GM12878 (cell line): Measurements from ENCODE around the gene MYOM1. TPM values are rescaled to one million over a fixed set of nuclear protein-coding genes. Genes with fewer than 3 reads are reported as not detected.

Experiments
- ATAC-seq: fragments of 200-7000 bp; cut with Tn5 transposase; 3 replicates; pipeline ENCODE4 v1.9.1; 2020; ENCODE audit warnings: mild to moderate bottlenecking, moderate library complexity
- BruUV-seq: library from RNA; stranded (reverse); fragments of 400-500 nt; replicated peaks from 2 replicates; lab custom pipeline; 2021; lab: Mats Ljungman, UMichigan
- CTCF ChIA-PET: fragments of 300-600 bp; sonication (Branson Sonifier 250); formaldehyde crosslinking; extraction: SDS; loops from one replicate; lab custom pipeline; 2021; ENCODE audit warnings: inconsistent platforms; lab: Yijun Ruan, JAX
- POLR2A ChIA-PET: fragments of 350-600 bp; formaldehyde crosslinking; extraction: SDS; loops from one replicate; lab custom pipeline; 2021; ENCODE audit warnings: inconsistent platforms; lab: Charles Lee
- RAD21 ChIA-PET: fragments of 300-600 bp; sonication (Branson Sonifier 250); formaldehyde crosslinking; loops from one replicate; lab custom pipeline; 2023; ENCODE audit warnings: antibody characterized with exemption; ENCODE audit not compliant: unreplicated experiment; lab: Charles Lee
- SMC1A ChIA-PET: fragments of 300-600 bp; sonication (Branson Sonifier 250); formaldehyde crosslinking; loops from one replicate; lab custom pipeline; 2023; ENCODE audit not compliant: unreplicated experiment, uncharacterized antibody; lab: Charles Lee
- DNase-seq: peaks from one replicate; pipeline ENCODE4 v3.0.0-alpha.2; 2011; ENCODE audit warnings: low read depth, low spot score
- FAIRE-seq: peaks from 3 replicates; lab custom pipeline; 2011; peaks lifted over from hg19 to GRCh38; lab: Jason Lieb, UNC
- H2AFZ ChIP-seq: 2 replicates; pipeline ENCODE4 v1.6.0; 2011; ENCODE audit warnings: low read depth, low read length, control low read depth; ENCODE audit not compliant: control insufficient read depth
- H3K27ac ChIP-seq: 2 replicates; pipeline ENCODE4 v1.5.1; 2011; ENCODE audit warnings: control low read depth; ENCODE audit not compliant: control insufficient read depth, insufficient read depth
- H3K27me3 ChIP-seq, 2 experiments: replicated peaks in 1 of 2; 2 replicates each; pipeline versions ENCODE4 v1.6.0 to v1.6.1; 2011; ENCODE audit warnings: low read length in 1 of 2; ENCODE audit not compliant: control insufficient read depth in 2 of 2, insufficient read depth in 2 of 2
- H3K36me3 ChIP-seq, 2 experiments: 2 replicates each; pipeline ENCODE4 v1.5.1; 2011; ENCODE audit warnings: low read length in 1 of 2; ENCODE audit not compliant: control insufficient read depth in 2 of 2, insufficient read depth in 2 of 2
- H3K4me1 ChIP-seq: 2 replicates; pipeline ENCODE4 v1.6.1; 2011; ENCODE audit warnings: mild to moderate bottlenecking, low read length, moderate library complexity, mixed read lengths; ENCODE audit not compliant: control insufficient read depth, insufficient read depth
- H3K4me2 ChIP-seq: 2 replicates; pipeline ENCODE4 v1.6.0; 2011; ENCODE audit warnings: control low read depth; ENCODE audit not compliant: control insufficient read depth, insufficient read depth
- H3K4me3 ChIP-seq: fragments of 200-600 bp; sonication (generic); 2 replicates; pipeline ENCODE4 v1.5.1; 2016
- H3K79me2 ChIP-seq: 2 replicates; pipeline ENCODE4 v1.6.0; 2011; ENCODE audit warnings: low read length; ENCODE audit not compliant: control insufficient read depth, insufficient read depth
- H3K9ac ChIP-seq: 2 replicates; pipeline ENCODE4 v1.8.0; 2011; ENCODE audit warnings: low read length, control low read depth, mixed read lengths; ENCODE audit not compliant: control insufficient read depth, insufficient read depth
- H3K9me3 ChIP-seq: replicated peaks from 3 replicates; pipeline ENCODE4 v1.5.1; 2011; ENCODE audit warnings: mild to moderate bottlenecking, low read length; ENCODE audit not compliant: control insufficient read depth, insufficient read depth
- H4K20me1 ChIP-seq: 2 replicates; pipeline ENCODE4 v1.6.0; 2011; ENCODE audit not compliant: control insufficient read depth, insufficient read depth
- BACH1 ChIP-seq: fragments of 450-650 bp; IDR thresholded peaks from 2 replicates; pipeline ENCODE4 v1.6.1; 2017; ENCODE audit warnings: mild to moderate bottlenecking, borderline replicate concordance
- CBX3 ChIP-seq: fragments of 200-600 bp; sonication (generic); IDR thresholded peaks from 2 replicates; pipeline ENCODE4 v1.6.1; 2016; ENCODE audit warnings: low read depth, borderline replicate concordance
- SMC3 ChIP-seq: IDR thresholded peaks from 2 replicates; pipeline ENCODE4 v1.6.1; 2011; ENCODE audit warnings: low read length, improper control_type of control experiment, borderline replicate concordance
- SP1 ChIP-seq: IDR thresholded peaks from one replicate; pipeline ENCODE4 v1.6.1; 2011; ENCODE audit warnings: low read depth, low read length
- TAF1 ChIP-seq: IDR thresholded peaks from 2 replicates; pipeline ENCODE4 v1.6.1; 2011; ENCODE audit warnings: mild to moderate bottlenecking, low read depth, low read length, borderline replicate concordance
- WGBS: methylation state at CpG from one replicate; pipeline ENCODE4 v1.1.6; 2016; ENCODE audit warnings: low lambda C conversion rate; ENCODE audit not compliant: insufficient replicate concordance, insufficient coverage; ENCODE audit errors: missing lambda C conversion rate; 5-methylcytosine and 5-hydroxymethylcytosine counted together
- in situ Hi-C: fragments of 300-500 bp; cut with MboI; formaldehyde crosslinking; loops from 9 replicates; pipeline ENCODE4 v1.14.3; 2018; ENCODE audit warnings: mixed read lengths
- intact Hi-C: fragments of 100-400 bp; cut with micrococcal nuclease; formaldehyde crosslinking; loops from one replicate; pipeline ENCODE4 v1.14.2; 2022; ENCODE audit not compliant: unreplicated experiment
- polyA plus RNA-seq, 11 experiments: library from polyadenylated mRNA; depleted of rRNA in 4 of 11; unstranded in 6 of 11; stranded (reverse) in 5 of 11; fragments of >200 nt; fragmentation: Nextera tagmentation in 4 of 11; fragmentation: Illumina TruSeq in 1 of 11; extraction: Ambion mirVana in 4 of 11; extraction: Trizol in 1 of 11; gene quantifications; 1 replicate in 1 of 11; 2 replicates in 10 of 11; pipeline versions ENCODE4 v1.2.1 to v1.2.3, GENCODE V29; 2011 to 2016; ENCODE audit warnings: inconsistent platforms in 2 of 11, missing spikeins in 2 of 11, low read depth in 1 of 11
- total RNA-seq, 4 experiments: library from RNA; depleted of rRNA in 3 of 4; stranded (reverse); fragments of >200 nt in 3 of 4; fragmentation: Illumina TruSeq in 1 of 4; extraction: Trizol in 1 of 4; gene quantifications; 2 replicates each; pipeline versions ENCODE4 v1.2.1 to v1.2.3, GENCODE V29; 2013 to 2021
- TF ChIP-seq, protein P1 (sequence below): fragments of 450-650 bp; formaldehyde crosslinking; IDR thresholded peaks from 2 replicates; pipeline ENCODE4 v1.4.0; 2022; ENCODE audit warnings: mild to moderate bottlenecking, moderate library complexity
- TF ChIP-seq, protein P2 (sequence below): fragments of 450-650 bp; IDR thresholded peaks from 2 replicates; pipeline ENCODE4 v1.6.1; 2017; ENCODE audit warnings: mild to moderate bottlenecking, low read depth, inconsistent platforms; ENCODE audit not compliant: poor library complexity, severe bottlenecking
- TF ChIP-seq, protein P3 (sequence below): fragments of 450-650 bp; formaldehyde crosslinking; IDR thresholded peaks from 2 replicates; pipeline ENCODE4 v1.4.0; 2020; ENCODE audit warnings: mild to moderate bottlenecking, moderate library complexity
- TF ChIP-seq, protein P4 (sequence below): fragments of 450-650 bp; IDR thresholded peaks from 2 replicates; pipeline ENCODE4 v1.6.1; 2014; ENCODE audit warnings: mild to moderate bottlenecking
- TF ChIP-seq, protein P5 (sequence below): IDR thresholded peaks from 2 replicates; pipeline ENCODE4 v1.6.1; 2011; ENCODE audit warnings: borderline replicate concordance, low read depth, mild to moderate bottlenecking, moderate library complexity, low read length; ENCODE audit not compliant: insufficient read depth, poor library complexity, severe bottlenecking

The MYOM1 gene
- total and polyA plus RNA-seq, 10 of the 15 experiments (the other 5 are each of a cell fraction or from before 2014, with no cell fraction given) = 0.06 to 1.0 (median 0.57) TPM

DNA sequence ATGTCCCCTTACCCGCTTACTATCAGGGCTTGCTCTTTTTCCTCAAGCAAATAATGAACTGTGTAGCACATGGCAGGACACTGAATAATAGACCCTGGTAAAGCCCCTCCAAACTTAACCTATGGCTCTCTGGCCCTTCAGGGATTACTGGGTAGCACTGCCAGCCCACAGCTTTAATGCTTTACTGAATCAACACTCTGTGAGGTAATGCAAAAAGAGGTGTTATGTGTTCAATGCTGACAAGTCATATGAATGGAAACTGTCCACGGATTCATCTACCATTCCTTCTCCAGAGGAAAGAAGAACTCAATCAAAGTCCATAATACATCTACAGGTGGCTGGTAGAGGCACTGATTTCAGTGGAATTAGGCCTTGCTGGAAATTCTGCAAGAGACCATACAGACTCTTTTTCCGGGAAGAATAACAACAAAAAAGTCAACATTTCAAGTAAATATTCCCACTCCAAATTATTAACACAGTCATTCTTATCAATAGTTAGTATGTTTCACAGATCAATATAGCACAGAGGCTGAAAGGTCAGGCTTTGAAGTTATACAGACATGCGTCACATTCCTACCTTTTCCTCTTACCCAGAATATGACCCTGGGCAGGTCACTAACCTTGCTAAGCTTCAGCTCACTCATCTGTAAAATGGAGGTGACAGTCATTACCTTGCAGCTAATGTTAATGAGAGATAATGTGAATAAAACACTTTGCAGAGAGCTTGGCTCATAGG, 13.8 kb upstream of the MYOM1 start:
- intact Hi-C loops = no loop called here
- H3K27ac ChIP-seq = no peak overlapping the region
- H3K9me3 ChIP-seq = no peaks in the 10 kb centered on the region; the same call in 2 of the 3 replicates
- no peak overlapping the region for H3K4me3 ChIP-seq
- SMC1A ChIA-PET = interaction anchor here (0.7 to 1.6 kb wide), 7 partner anchors 10 to 105 kb away, joined by 3 to 7 read pairs (median 3); no protein-coding TSS in a partner anchor
- H3K79me2 ChIP-seq = no peaks in the 10 kb centered on the region
- H3K4me1 ChIP-seq = no peaks in the 10 kb centered on the region
- no peak overlapping the region for H2AFZ ChIP-seq
- in situ Hi-C loops = no loop called here
- no peaks in the 10 kb centered on the region for H4K20me1 ChIP-seq
- POLR2A ChIA-PET = no interaction called here
- CTCF ChIA-PET = interaction anchor here (0.5 to 1.1 kb wide), 5 partner anchors 13 to 305 kb away, joined by 3 to 4 read pairs (median 3); no protein-coding TSS in a partner anchor
- ATAC-seq = peak; percentile 33
- H3K27me3 ChIP-seq = no peaks in the 10 kb centered on the region
- H3K36me3 ChIP-seq = no peaks in the 10 kb centered on the region
- H3K9ac ChIP-seq = no peak overlapping the region
- no peak overlapping the region for H3K4me2 ChIP-seq
- no peak for DNase-seq
- FAIRE-seq = no peak
- 82% methylated on average over 4 of the region's 4 CpGs for WGBS
- RAD21 ChIA-PET = interaction anchor here (1.1 kb wide), 1 partner anchor 82 kb away, joined by 3 read pairs; no protein-coding TSS in a partner anchor
- no TSS peak for BruUV-seq
- TF ChIP-seq, protein P1, sequence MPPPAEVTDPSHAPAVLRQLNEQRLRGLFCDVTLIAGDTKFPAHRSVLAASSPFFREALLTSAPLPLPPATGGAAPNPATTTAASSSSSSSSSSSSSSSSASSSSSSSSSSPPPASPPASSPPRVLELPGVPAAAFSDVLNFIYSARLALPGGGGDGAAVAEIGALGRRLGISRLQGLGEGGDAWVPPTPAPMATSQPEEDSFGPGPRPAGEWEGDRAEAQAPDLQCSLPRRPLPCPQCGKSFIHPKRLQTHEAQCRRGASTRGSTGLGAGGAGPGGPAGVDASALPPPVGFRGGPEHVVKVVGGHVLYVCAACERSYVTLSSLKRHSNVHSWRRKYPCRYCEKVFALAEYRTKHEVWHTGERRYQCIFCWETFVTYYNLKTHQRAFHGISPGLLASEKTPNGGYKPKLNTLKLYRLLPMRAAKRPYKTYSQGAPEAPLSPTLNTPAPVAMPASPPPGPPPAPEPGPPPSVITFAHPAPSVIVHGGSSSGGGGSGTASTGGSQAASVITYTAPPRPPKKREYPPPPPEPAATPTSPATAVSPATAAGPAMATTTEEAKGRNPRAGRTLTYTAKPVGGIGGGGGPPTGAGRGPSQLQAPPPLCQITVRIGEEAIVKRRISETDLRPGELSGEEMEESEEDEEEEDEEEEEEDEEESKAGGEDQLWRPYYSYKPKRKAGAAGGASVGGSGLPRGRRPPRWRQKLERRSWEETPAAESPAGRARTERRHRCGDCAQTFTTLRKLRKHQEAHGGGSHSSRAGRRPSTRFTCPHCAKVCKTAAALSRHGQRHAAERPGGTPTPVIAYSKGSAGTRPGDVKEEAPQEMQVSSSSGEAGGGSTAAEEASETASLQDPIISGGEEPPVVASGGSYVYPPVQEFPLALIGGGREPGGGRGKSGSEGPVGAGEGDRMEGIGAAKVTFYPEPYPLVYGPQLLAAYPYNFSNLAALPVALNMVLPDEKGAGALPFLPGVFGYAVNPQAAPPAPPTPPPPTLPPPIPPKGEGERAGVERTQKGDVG (CRISPR knock-in tag) = no peak
- TF ChIP-seq, protein P2, sequence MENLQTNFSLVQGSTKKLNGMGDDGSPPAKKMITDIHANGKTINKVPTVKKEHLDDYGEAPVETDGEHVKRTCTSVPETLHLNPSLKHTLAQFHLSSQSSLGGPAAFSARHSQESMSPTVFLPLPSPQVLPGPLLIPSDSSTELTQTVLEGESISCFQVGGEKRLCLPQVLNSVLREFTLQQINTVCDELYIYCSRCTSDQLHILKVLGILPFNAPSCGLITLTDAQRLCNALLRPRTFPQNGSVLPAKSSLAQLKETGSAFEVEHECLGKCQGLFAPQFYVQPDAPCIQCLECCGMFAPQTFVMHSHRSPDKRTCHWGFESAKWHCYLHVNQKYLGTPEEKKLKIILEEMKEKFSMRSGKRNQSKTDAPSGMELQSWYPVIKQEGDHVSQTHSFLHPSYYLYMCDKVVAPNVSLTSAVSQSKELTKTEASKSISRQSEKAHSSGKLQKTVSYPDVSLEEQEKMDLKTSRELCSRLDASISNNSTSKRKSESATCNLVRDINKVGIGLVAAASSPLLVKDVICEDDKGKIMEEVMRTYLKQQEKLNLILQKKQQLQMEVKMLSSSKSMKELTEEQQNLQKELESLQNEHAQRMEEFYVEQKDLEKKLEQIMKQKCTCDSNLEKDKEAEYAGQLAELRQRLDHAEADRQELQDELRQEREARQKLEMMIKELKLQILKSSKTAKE = no peak
- TF ChIP-seq BACH1 = no peak
- TF ChIP-seq, protein P3, sequence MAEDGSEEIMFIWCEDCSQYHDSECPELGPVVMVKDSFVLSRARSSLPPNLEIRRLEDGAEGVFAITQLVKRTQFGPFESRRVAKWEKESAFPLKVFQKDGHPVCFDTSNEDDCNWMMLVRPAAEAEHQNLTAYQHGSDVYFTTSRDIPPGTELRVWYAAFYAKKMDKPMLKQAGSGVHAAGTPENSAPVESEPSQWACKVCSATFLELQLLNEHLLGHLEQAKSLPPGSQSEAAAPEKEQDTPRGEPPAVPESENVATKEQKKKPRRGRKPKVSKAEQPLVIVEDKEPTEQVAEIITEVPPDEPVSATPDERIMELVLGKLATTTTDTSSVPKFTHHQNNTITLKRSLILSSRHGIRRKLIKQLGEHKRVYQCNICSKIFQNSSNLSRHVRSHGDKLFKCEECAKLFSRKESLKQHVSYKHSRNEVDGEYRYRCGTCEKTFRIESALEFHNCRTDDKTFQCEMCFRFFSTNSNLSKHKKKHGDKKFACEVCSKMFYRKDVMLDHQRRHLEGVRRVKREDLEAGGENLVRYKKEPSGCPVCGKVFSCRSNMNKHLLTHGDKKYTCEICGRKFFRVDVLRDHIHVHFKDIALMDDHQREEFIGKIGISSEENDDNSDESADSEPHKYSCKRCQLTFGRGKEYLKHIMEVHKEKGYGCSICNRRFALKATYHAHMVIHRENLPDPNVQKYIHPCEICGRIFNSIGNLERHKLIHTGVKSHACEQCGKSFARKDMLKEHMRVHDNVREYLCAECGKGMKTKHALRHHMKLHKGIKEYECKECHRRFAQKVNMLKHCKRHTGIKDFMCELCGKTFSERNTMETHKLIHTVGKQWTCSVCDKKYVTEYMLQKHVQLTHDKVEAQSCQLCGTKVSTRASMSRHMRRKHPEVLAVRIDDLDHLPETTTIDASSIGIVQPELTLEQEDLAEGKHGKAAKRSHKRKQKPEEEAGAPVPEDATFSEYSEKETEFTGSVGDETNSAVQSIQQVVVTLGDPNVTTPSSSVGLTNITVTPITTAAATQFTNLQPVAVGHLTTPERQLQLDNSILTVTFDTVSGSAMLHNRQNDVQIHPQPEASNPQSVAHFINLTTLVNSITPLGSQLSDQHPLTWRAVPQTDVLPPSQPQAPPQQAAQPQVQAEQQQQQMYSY (CRISPR knock-in tag) = no peak
- TF ChIP-seq TAF1 = no peak
- TF ChIP-seq, protein P4, sequence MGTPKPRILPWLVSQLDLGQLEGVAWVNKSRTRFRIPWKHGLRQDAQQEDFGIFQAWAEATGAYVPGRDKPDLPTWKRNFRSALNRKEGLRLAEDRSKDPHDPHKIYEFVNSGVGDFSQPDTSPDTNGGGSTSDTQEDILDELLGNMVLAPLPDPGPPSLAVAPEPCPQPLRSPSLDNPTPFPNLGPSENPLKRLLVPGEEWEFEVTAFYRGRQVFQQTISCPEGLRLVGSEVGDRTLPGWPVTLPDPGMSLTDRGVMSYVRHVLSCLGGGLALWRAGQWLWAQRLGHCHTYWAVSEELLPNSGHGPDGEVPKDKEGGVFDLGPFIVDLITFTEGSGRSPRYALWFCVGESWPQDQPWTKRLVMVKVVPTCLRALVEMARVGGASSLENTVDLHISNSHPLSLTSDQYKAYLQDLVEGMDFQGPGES = no peak
- TF ChIP-seq SMC3 = no peak
- TF ChIP-seq CBX3 = no peak
- no peak for TF ChIP-seq SP1
- TF ChIP-seq, protein P5, sequence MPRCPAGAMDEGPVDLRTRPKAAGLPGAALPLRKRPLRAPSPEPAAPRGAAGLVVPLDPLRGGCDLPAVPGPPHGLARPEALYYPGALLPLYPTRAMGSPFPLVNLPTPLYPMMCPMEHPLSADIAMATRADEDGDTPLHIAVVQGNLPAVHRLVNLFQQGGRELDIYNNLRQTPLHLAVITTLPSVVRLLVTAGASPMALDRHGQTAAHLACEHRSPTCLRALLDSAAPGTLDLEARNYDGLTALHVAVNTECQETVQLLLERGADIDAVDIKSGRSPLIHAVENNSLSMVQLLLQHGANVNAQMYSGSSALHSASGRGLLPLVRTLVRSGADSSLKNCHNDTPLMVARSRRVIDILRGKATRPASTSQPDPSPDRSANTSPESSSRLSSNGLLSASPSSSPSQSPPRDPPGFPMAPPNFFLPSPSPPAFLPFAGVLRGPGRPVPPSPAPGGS = no peak
